ENCODE results near the gene LCP2.

The LCP2 gene

DNA sequence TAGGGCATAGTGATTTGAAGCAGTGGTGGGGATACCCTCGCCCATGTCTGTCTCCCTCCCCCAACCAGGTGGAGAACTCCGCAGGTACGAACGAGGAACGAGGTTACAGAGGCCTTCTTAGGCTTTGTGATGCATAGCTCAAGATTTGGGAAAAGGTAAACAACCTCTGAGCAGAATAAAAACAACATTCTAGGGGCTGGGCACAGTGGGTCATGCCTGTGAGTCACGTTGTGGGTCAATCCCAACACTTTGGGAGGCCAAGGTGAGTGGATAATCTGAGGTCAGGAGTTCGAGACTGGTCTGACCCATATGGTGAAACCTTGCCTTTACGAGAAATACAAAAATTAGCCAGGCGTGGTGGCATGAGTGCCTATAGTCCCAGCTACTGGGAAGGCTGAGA is 3.6 kb upstream of the LCP2 start:
- in situ Hi-C loops (cut with MboI; ENCODE audit: low pct_unique_long_range_greater_than_20kb, low sequenced_read_pairs, unreplicated experiment), result no loop called here
- DNase-seq (ENCODE audit: low spot score), result no peak
- TF ChIP-seq, protein P1, sequence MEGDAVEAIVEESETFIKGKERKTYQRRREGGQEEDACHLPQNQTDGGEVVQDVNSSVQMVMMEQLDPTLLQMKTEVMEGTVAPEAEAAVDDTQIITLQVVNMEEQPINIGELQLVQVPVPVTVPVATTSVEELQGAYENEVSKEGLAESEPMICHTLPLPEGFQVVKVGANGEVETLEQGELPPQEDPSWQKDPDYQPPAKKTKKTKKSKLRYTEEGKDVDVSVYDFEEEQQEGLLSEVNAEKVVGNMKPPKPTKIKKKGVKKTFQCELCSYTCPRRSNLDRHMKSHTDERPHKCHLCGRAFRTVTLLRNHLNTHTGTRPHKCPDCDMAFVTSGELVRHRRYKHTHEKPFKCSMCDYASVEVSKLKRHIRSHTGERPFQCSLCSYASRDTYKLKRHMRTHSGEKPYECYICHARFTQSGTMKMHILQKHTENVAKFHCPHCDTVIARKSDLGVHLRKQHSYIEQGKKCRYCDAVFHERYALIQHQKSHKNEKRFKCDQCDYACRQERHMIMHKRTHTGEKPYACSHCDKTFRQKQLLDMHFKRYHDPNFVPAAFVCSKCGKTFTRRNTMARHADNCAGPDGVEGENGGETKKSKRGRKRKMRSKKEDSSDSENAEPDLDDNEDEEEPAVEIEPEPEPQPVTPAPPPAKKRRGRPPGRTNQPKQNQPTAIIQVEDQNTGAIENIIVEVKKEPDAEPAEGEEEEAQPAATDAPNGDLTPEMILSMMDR (IDR thresholded peaks at IDR 0.05; ENCODE audit: extremely low read depth, insufficient read depth, missing control alignments), result no peak

DNA sequence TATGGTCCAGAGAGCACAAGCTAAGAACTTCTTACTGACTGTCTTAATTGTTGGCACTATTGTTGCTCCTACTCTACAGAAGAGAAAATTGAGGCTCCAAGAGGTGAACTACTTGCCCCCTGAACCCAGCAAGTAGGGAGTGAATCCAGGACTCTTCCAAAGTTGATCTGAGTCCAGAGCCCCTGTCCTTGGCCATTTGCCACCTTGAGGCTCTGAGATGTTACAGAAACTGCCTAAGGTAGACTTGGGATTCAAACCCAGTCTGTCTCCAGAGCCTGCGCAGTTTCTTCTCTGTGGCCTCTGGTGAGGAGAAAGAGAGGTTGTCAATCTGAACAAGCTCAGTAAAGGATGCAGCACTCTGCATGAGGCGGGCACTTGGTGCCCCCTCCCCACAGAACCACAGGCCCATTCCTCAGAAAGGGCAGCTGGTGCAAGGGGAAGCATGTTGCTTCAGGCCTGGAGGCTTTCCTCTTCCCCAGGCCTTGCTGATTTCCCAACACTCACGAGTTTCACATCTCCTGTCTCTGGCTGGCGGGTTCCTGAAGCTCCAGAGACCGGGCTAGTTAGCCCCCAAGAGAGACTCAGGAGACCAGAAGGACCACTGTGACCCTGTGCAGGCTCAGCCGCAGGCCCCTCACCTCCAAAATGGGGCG is 2.9 kb upstream of the LCP2 start:
- TF ChIP-seq, protein P1 (IDR thresholded peaks at IDR 0.05; ENCODE audit: extremely low read depth, insufficient read depth, missing control alignments), result no peak
- no peak for DNase-seq (ENCODE audit: low spot score)
- in situ Hi-C loops (cut with MboI; ENCODE audit: low pct_unique_long_range_greater_than_20kb, low sequenced_read_pairs, unreplicated experiment), result no loop called here

DNA sequence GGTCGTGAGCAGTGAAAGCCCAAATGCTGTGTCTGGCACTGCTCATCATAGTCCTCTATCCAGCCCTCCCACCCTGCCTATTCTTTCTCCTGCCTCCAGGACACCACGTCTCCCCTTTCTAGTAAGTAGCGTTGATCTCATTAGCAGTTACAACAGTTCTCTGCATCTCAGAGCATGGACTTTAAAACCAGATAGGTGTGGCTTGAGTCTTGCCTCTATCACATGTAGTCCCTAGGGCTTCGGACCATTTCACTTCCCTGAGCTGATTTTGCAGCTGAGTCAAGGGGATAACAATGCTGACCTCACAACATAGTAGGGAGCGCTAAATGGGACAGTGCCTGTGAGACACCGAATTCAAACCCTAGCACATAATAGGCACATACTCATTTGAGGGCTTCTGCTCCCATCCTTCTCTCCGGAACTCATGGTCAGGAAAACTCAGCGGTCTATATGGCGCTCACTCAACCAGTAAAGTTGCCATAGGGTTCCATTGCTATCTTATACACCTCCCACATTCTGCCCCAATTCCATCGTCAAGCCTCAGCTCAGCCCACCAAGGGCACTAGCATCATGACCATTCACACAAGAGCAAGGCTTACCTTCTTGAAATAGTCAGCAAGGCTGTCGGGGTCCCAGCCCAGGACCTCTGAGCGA is 515 bp downstream of the LCP2 start:
- TF ChIP-seq, protein P1 (IDR thresholded peaks at IDR 0.05; ENCODE audit: extremely low read depth, insufficient read depth, missing control alignments), result no peak
- in situ Hi-C loops (cut with MboI; ENCODE audit: low pct_unique_long_range_greater_than_20kb, low sequenced_read_pairs, unreplicated experiment), result no loop called here
- peak; percentile 54 for DNase-seq (ENCODE audit: low spot score)

GRCh38 chr5:170296036-170296934 is 1.3 kb downstream of the LCP2 start:
- in situ Hi-C loops (cut with MboI; ENCODE audit: low pct_unique_long_range_greater_than_20kb, low sequenced_read_pairs, unreplicated experiment), result no loop called here
- TF ChIP-seq, protein P1 (IDR thresholded peaks at IDR 0.05; ENCODE audit: extremely low read depth, insufficient read depth, missing control alignments), result no peak
- DNase-seq (ENCODE audit: low spot score), result no peak

- DNase-seq (ENCODE audit: low spot score), result no peak
- TF ChIP-seq, protein P1 (IDR thresholded peaks at IDR 0.05; ENCODE audit: extremely low read depth, insufficient read depth, missing control alignments), result no peak
- in situ Hi-C loops (cut with MboI; ENCODE audit: low pct_unique_long_range_greater_than_20kb, low sequenced_read_pairs, unreplicated experiment), result no loop called here
Measured at GRCh38 chr5:170294556-170294955, 3.0 kb downstream of the LCP2 start.

GRCh38 chr5:170294057-170294456 is 3.5 kb downstream of the LCP2 start:
- in situ Hi-C loops (cut with MboI; ENCODE audit: low pct_unique_long_range_greater_than_20kb, low sequenced_read_pairs, unreplicated experiment), result no loop called here
- TF ChIP-seq, protein P1 (IDR thresholded peaks at IDR 0.05; ENCODE audit: extremely low read depth, insufficient read depth, missing control alignments), result no peak
- DNase-seq (ENCODE audit: low spot score), result no peak
